Left ventricle myocardium superior (tissue), 1 donor: Measurements from ENCODE around the gene SFMBT2. TPM values are rescaled to one million over a fixed set of nuclear protein-coding genes. Genes with fewer than 3 reads are reported as not detected.

Experiments
- ATAC-seq: fragments of 200-7000 bp; cut with Tn5 transposase; one replicate; pipeline ENCODE4 v1.9.1; 2020; ENCODE audit warnings: mild to moderate bottlenecking, moderate library complexity
- DNase-seq: peaks from one replicate; pipeline ENCODE4 v3.0.0-alpha.2; 2020
- intact Hi-C: fragments of 100-400 bp; cut with micrococcal nuclease; formaldehyde crosslinking; loops from one replicate; pipeline ENCODE4 v1.11.0; 2022
- total RNA-seq: library from RNA; stranded (reverse); fragmentation: NEBNext Ultra II Directional; extraction: Animal tissue kit (Norgen Biotek cat#: 25700); gene quantifications from one replicate; pipeline ENCODE4 v1.2.1, GENCODE V29; 2021
- donor health status: DM: no; HTN: yes; CAD: no; lungs with severe emphysema.

SFMBT2 gene
- total RNA-seq, 1 donor from 2014 or later: 11.0 TPM

- DNase-seq: no peak
- no peak for ATAC-seq
- intact Hi-C loops: no loop called here
Observed at GRCh38 chr10:7288060-7288690, 122.7 kb downstream of the SFMBT2 start.

DNA sequence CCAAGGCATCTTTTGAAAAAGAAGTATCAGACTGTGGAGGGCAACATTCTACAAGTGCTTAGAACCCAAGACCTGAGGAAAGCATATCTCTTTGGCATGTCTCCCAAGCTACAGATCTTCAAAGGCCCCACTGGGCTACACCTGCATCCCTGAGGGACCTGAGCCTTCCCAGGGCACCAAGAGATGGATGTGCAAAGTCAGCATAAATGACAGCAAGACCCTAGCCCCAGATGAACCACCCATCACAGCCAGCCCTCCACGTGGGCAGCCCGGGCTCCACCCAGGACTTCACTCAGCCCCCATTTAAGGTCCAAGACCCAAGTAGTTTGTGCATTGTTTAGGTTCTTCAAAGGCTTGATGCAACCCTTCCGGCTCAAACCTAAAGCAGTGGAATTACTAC lies 123.5 kb downstream of the SFMBT2 start:
- intact Hi-C loops: no loop called here
- no peak for ATAC-seq

DNA sequence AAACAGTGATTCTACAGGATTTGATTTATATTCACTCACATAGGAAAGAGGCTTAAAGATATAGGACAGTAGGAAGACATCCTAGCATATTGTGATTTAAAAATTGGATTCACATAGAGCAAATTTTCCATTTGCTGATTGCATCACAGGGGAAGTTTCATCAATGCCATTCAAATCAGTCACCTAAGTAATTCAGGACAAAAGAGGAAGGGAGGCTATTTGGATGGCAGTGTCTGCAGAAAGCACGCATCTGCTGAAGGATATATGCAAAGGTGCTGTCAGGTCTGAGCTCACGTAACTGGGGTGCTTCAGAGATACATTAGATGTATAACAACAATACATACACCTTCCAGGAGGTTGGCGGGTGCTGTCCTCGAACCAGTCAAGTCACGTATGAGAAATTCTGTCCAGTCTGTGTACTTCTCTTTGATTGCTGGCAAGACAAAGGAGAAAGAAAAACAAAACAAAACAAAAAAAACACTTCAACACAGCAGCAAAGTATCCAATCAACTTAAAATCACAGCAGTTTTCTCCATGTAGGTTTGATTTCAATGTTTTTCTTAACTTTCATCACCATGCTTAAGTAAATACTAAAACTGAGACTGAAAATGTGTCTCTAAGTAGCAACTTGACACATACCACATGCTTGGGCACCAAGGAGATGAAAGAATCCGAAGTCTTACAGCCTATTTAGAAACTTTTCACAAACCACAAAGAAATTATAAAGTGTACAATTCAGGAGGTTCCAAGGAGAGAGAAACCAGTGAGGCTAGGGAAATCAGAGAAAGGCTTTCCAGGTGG lies 125.1 kb downstream of the SFMBT2 start:
- intact Hi-C loops: no loop called here
- DNase-seq (no peak), ATAC-seq (no peak)

More for the DNA sequence above, 123.5 kb downstream of the SFMBT2 start:
- DNase-seq: no peak

- ATAC-seq (no peak), DNase-seq (no peak)
- intact Hi-C loops: no loop called here
Observed at GRCh38 chr10:7283246-7283645, 127.6 kb downstream of the SFMBT2 start.

GRCh38 chr10:7282457-7282856 lies 128.4 kb downstream of the SFMBT2 start:
- intact Hi-C loops: no loop called here
- no peak for ATAC-seq
- no peak for DNase-seq

- intact Hi-C loops: no loop called here
- ATAC-seq (no peak), DNase-seq (no peak)
Observed at GRCh38 chr10:7281429-7281828, 129.4 kb downstream of the SFMBT2 start.

GRCh38 chr10:7279303-7279702 lies 131.5 kb downstream of the SFMBT2 start:
- intact Hi-C loops: no loop called here
- ATAC-seq (no peak), DNase-seq (no peak)

- intact Hi-C loops: no loop called here
- no peak for DNase-seq
- no peak for ATAC-seq
Observed at GRCh38 chr10:7277867-7278266, 133.0 kb downstream of the SFMBT2 start.

GRCh38 chr10:7277432-7277831 lies 133.4 kb downstream of the SFMBT2 start:
- intact Hi-C loops: no loop called here
- ATAC-seq (no peak), DNase-seq (no peak)

- ATAC-seq: peak; percentile 37
- peak; percentile 44 for DNase-seq
- intact Hi-C loops: no loop called here
Observed at GRCh38 chr10:7275761-7276440, 134.9 kb downstream of the SFMBT2 start.

DNA sequence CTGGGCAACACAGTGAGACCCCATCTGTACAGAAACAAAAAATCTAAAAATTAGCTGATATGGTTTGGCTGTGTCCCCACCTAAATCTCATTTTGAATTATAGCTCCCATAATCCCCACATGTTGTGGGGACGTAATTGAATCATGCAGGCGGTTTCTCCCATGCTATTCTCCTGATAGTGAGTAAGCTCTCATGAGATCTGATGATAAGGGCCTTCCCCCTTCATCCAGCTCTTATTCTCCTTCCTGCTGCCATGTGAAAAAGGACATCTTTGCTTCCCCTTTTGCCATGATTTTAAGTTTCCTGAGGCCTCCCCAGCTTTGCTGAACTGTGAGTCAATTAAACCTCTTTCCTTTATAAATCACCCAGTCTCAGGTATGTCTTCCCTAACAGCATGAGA lies 136.5 kb downstream of the SFMBT2 start:
- no peak for ATAC-seq
- DNase-seq: no peak
- intact Hi-C loops: no loop called here

GRCh38 chr10:7272008-7272407 lies 138.8 kb downstream of the SFMBT2 start:
- intact Hi-C loops: no loop called here
- ATAC-seq: no peak

GRCh38 chr10:7269988-7270387 lies 140.8 kb downstream of the SFMBT2 start:
- intact Hi-C loops: no loop called here
- ATAC-seq: no peak
- DNase-seq: no peak

More at GRCh38 chr10:7272008-7272407, 138.8 kb downstream of the SFMBT2 start:
- DNase-seq: no peak

DNA sequence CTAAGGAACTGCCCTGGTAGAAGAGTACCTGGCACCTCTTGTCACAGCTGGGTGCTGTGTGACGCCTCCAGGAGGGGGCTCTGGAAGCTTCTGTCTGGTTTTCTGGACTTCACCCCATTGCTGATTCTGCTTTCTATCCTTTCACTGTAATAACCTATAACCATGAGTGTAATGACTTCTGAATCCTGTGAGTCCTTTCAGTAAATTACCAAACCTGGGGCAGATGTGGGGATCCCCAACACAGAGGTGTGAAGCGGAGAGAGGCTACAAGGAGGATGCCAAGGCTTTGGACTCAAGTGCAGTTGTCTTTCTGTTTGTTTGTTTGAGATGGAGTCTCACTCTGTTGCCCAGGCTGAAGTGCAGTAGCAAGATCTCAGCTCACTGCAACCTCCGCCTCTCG lies 143.7 kb downstream of the SFMBT2 start:
- intact Hi-C loops: no loop called here
- ATAC-seq (no peak), DNase-seq (no peak)

- intact Hi-C loops: no loop called here
- ATAC-seq: peak; percentile 10
- DNase-seq: no peak
Observed at GRCh38 chr10:7265396-7266123, 145.3 kb downstream of the SFMBT2 start.

GRCh38 chr10:7264313-7264756 lies 146.5 kb downstream of the SFMBT2 start:
- DNase-seq (no peak), ATAC-seq (peak; percentile 2)
- intact Hi-C loops: loop anchor here (5.0 kb wide), 1 partner anchor 138 kb away; no protein-coding TSS in a partner anchor

DNA sequence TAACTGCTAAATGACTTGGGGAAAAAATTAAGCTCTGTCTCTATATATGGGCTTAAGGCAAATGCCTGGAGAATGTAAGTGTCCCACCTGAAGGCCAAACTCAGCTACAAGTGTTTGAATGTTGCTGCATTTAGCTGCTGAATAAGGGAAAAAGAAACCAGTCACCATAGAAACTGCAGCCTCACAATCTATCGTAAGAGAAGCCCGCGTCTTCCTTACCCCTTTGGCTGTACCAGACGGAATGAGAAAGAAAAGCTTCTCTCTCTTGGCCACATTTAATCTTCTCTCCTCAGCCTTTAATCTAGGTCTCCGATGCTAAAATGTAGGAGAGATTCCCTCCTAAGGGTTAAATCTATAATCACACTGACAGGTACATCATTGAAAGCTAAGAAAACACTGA lies 147.2 kb downstream of the SFMBT2 start:
- ATAC-seq (no peak), DNase-seq (no peak)
- intact Hi-C loops: loop anchor here (5.0 kb wide), 1 partner anchor 139 kb away; no protein-coding TSS in a partner anchor

DNA sequence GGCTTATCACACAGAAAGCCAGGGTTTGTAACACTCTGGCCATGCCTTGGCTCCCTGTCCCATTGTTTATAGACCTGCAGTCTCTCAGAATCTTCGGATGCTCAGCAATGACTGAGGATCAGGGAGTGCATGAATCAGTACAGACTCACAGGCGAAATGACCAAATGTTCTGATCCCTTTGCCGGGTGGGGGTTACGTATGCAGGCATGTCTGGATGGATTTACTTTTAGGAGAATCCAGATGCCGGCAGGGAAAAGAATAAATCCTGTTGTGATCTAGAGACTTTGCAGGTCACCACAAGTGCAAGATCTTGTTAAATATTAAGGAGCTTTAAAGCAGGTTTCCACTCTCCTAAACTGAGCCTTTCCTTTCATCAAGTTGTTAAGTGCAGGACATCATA lies 149.5 kb downstream of the SFMBT2 start:
- no peak for ATAC-seq
- intact Hi-C loops: loop anchor here (5.0 kb wide), 1 partner anchor 141 kb away; no protein-coding TSS in a partner anchor
- no peak for DNase-seq

GRCh38 chr10:7260912-7261311 lies 149.9 kb downstream of the SFMBT2 start:
- intact Hi-C loops: loop anchor here (5.0 kb wide), 1 partner anchor 141 kb away; no protein-coding TSS in a partner anchor
- DNase-seq (no peak), ATAC-seq (peak; percentile 1)
